Ecto neural progenitor cell (in vitro differentiated cells): ENCODE data around the gene GPR18.

Experiments
- DNase-seq: peaks from one replicate; pipeline ENCODE4 v3.0.0-alpha.2; 2018; ENCODE audit warnings: low spot score

GPR18 gene

GRCh38 chr13:99207511-99207910 is 50.7 kb downstream of the GPR18 start:
- no peak for DNase-seq

DNA sequence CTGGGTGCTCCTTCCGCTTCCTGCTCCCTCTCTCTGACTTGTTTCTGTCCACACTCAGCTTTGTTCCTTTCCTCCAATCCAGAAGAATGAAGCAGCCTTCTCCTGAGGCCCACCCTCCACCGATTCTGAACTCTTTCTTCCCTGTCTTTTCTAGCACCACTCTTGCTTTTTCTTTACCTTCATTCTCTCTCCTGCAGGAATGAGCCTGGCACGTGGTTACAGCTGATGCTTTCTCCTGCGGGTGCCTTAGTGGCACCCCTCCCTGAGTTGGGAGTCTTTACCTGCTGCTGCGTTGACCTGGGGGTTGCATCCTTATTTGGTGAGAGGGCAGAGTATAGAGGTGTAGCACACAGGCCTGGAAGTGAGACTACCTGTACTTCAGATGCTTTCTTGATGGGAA is 51.3 kb downstream of the GPR18 start:
- DNase-seq, result no peak

GRCh38 chr13:99206226-99206625 is 52.0 kb downstream of the GPR18 start:
- no peak for DNase-seq

GRCh38 chr13:99205621-99206220 is 52.5 kb downstream of the GPR18 start:
- no peak for DNase-seq
